ENCODE data around the gene MAP3K5.

Gene MAP3K5

GRCh38 chr6:136742125-136742524 lies 50.2 kb downstream of the MAP3K5 start:
- DNase-seq, result no peak

DNA sequence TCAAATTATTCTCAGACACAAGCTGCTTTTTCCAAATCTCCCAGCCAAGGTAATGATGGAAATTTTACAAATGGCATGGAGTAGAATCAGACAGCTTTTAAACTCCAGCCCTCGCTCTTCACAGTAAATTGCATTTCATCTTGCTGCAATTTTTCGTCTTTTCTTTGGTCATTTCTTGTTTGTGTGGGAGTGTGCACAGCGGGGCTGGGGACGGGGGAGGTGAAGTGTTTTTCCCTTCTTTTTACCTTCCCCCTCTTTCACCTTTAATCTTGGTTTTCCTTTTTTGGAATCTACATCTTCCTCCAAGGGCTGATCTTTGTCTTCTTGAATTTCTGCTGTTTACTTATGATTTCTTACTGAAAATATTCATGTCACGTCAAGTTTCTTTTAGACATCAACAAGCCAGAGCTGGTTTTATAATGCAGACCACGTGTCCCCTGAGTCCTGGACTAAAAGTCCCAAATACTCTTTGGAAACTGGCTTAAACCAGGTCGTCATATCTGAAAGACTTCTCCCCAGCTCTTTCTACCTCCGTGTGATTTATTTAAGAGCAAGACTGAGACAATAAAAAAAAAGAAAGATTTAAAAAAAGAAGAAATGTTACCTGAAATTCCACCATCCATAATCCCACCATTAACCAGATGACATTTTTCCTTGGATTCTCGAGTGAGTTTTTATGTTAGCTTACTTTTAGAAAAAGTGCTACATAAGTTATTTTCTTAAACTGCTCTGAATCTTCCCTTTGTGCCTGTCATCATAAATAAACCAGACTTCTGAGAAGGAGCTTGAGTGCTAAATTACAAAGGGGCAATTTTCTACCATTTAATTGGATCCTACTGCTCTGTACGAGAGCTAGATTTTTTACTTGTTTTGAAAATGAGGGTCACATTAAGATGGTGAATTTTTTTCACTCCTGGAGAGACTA lies 52.0 kb downstream of the MAP3K5 start:
- DNase-seq, result no peak

GRCh38 chr6:136739501-136739900 lies 52.8 kb downstream of the MAP3K5 start:
- no peak for DNase-seq

- DNase-seq, result no peak
Observed at GRCh38 chr6:136739071-136739470, 53.2 kb downstream of the MAP3K5 start.

- no peak for DNase-seq
Observed at GRCh38 chr6:136738692-136739057, 53.6 kb downstream of the MAP3K5 start.

DNA sequence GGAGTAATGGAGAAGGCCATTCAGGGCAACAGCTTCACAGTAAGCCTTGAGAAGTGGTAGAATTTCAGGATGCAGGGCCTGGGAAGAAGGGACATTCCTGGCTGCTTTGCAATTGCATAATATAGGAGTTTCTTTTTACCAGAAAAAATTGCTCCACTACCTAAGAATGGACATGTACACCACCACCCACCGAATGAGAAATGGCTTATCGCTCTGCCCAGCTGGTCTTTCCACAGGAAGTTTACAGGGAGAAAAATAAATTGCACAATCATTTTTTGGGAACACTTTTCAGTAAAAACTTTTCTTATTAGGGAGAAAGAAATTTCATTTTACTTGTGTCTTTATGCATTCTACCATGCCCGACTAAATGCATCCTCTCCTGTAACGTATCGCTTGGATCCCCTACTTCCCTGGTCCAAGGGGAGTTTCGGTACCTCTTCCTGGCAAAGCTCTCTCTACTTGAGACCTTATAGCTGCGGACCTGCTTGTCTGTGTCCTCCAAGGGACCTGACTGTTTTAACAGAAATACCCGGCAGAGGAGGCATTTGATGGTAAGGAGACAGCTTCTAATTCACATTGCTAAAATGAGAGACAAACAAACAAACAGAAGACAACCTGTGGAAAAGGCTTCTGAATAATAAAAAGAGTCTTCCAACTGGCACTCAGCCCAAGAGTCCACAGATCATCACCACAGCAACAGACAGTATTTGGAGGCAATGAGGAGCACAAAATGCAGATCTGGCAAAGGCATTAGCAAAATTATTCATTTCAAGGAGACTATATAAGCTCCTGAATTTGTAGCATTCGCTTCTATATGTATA lies 54.2 kb downstream of the MAP3K5 start:
- no peak for DNase-seq

DNA sequence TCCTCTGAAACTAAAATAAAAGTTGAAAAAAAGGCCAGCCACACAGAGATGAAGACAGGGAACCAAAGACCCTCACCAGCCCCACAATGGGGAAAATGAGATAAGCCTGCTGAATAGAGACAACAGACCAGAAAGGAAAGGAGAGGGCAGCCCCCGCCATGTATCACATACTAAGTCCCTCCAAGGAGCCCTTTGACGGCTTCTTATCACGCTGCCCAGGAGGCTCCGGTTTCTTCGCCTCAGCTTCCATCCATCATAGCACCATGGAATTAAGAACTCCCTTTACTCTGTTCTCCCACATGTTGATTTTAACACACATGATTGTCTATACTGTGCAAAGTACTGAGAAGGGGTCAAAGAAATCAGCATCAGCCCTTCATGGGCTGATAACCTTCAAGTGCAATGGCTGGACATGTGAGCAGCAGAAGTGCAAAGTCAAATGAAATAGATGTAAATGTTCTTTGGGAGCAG lies 54.9 kb downstream of the MAP3K5 start:
- no peak for DNase-seq

DNA sequence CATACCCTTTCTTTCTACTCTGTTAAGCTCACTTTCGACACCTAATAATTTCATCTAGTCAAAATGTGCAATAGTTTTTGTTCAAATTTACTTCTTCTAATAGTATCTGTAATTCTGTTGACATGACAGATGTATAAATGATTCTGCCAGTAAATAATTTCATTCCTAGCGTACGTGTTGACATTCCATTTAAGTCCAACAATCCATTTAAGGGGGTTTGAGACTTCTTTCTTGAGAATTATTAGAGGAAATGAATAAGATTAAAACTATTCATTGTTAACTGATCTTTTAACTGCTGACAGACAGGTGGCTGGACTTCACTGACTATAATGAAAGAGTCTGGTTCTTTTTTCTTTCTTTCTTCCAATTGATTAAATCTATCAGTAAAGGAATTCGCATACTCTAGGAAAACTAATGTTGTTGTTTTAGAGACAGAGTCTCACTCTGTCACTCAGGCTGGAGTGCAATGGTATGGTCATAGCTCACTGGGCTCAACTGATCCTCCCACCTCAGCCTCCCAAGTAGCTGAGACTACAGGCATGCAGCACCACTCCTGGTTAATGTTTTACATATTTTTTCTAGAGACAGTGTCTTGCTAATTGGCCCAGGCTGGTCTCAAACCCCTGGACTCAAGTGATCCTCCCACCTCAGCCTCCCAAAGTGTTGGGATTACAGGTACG lies 55.9 kb downstream of the MAP3K5 start:
- DNase-seq, result no peak

- no peak for DNase-seq
Observed at GRCh38 chr6:136734977-136735376, 57.3 kb downstream of the MAP3K5 start.

GRCh38 chr6:136732889-136733288 lies 59.4 kb downstream of the MAP3K5 start:
- DNase-seq, result no peak

DNA sequence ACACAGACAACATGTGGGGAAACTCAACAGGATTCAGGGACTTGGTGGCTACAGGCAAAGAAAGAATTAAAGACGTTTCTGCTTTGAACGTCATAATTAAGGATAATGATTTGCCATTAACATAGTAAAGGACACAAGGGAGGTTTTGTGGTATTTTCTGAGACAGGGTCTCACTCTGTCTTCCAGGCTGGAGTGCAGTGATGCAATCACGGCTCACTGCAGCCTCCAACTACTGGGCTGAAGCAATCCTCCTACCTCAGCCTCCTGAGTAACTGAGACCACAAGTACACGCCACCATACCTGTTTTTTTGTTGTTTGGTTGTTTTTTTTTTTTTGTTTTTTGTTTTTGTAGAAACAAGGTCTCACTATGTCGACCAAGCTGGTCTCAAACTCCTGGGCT lies 62.4 kb downstream of the MAP3K5 start:
- no peak for DNase-seq

DNA sequence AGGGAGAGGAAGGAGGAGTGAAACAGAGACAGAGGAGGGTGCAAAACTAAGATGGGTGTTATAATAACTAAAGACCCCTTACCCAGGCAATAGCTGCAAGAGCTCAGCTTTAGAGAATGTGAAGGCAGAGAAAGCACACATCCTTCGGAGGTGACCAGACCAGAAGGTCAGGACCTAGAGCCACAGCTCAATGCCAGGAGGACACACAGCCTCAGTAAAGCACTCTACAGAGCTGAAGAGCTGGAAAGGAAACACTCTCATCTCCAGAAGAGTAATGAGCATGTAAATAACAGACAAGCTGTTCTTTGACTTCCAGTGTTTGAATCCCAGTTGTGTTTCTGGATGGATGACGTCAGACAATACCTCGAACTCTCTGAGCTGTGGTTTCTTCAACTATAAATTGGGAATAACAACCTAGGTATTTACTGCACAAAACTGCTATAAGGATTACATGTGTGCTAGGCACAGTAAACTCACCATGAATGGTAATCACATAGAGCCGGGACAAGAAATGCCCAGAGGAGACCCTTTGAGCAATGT lies 63.2 kb downstream of the MAP3K5 start:
- DNase-seq, result peak; percentile 38

GRCh38 chr6:136728033-136728939 lies 64.0 kb downstream of the MAP3K5 start:
- DNase-seq, result no peak

GRCh38 chr6:136726837-136727557 lies 65.3 kb downstream of the MAP3K5 start:
- DNase-seq, result no peak

GRCh38 chr6:136725124-136725523 lies 67.2 kb downstream of the MAP3K5 start:
- no peak for DNase-seq

GRCh38 chr6:136723780-136724179 lies 68.5 kb downstream of the MAP3K5 start:
- no peak for DNase-seq

GRCh38 chr6:136721467-136721866 lies 70.8 kb downstream of the MAP3K5 start:
- DNase-seq, result no peak

- DNase-seq, result no peak
Observed at GRCh38 chr6:136720045-136720770, 72.1 kb downstream of the MAP3K5 start.

DNA sequence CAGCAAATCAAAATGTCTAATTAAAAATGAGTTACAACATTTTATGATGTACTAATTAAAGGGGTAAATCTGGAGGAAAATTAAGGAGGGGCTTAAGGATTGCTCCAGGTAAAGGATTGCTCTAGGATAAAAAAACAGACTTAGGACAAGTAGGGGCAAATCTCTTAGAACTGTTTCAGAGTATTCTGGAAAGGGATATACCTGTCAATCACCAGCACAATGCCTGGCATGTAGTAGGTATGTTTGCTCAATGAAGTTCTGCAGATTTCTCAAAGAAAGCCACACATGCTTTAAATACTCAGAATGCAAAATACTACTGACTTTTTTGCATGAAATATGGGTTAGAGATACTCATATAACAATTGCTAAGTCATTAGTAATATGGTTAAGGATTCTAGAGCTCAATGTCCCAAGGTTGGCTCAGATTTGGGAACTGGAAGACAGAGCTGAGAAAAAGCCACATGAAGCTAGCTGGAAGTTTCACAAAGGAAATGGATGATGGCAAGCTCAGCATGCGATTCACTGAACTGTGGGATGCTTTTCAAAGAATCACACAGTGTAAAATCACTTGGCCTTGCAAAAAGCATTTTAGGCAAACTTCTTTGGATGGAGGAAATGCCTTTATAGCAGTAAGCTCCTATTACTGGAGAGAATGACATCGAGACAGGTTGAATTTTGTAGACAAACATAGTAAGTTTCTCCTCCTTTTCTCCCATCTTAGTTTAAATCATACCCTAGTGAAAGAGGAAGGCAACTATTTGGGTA lies 72.8 kb downstream of the MAP3K5 start:
- DNase-seq, result no peak

DNA sequence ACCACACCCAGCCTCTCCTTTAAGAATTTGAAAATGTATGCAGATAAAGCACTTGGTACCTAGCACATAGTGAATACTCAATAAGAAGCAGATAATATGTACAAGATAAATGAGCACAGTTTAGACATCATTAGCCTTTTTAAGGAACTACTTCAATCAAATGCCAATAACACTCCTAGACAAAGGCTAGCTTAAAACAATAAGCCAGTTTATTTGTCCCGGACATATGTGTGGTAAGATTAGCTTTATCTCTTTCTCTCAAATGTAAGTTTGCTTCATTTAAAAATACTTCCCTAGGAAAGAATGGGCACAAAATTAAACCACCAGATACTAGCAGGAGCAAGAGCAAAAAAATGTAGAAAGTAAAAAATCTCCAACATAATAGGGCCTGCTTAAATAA lies 73.8 kb downstream of the MAP3K5 start:
- no peak for DNase-seq

Measured in SHP77 treated with DMSO at 0.1 percent for 48 hours (cell line).